ENCODE data around the gene FIBIN.

Gene FIBIN

GRCh38 chr11:27025957-27026733 is 32.2 kb downstream of the FIBIN start:
- H3K9me3 Mint-ChIP-seq = peaks cover 1% of the 10 kb centered on the region
- H3K4me3 Mint-ChIP-seq = no peak overlapping the region
- no peaks in the 10 kb centered on the region for H3K4me1 Mint-ChIP-seq
- CTCF ChIA-PET = no interaction called here
- no peaks in the 10 kb centered on the region for H3K27me3 Mint-ChIP-seq
- no peaks in the 10 kb centered on the region for H3K36me3 Mint-ChIP-seq
- no peak for DNase-seq
- no peak overlapping the region for H3K27ac Mint-ChIP-seq

- Mint-ChIP-seq H3K9me3 (peaks cover 12% of the 10 kb centered on the region), H3K36me3 (no peaks in the 10 kb centered on the region), H3K4me1 (no peaks in the 10 kb centered on the region), H3K27ac (no peak overlapping the region), H3K27me3 (no peaks in the 10 kb centered on the region), H3K4me3 (no peak overlapping the region)
- no peak for DNase-seq
- CTCF ChIA-PET = no interaction called here
Measured at GRCh38 chr11:27028561-27028965, 34.7 kb downstream of the FIBIN start.

- Mint-ChIP-seq H3K27ac (no peak overlapping the region), H3K4me1 (no peaks in the 10 kb centered on the region), H3K4me3 (no peak overlapping the region), H3K9me3 (peaks cover 22% of the 10 kb centered on the region), H3K27me3 (no peaks in the 10 kb centered on the region), H3K36me3 (no peaks in the 10 kb centered on the region)
- CTCF ChIA-PET = no interaction called here
- DNase-seq = no peak
Measured at GRCh38 chr11:27029966-27030365, 36.1 kb downstream of the FIBIN start.

- H3K27me3 Mint-ChIP-seq = no peaks in the 10 kb centered on the region
Measured at GRCh38 chr11:27031754-27032153, 37.8 kb downstream of the FIBIN start.

GRCh38 chr11:27039873-27040272 is 46.0 kb downstream of the FIBIN start:
- Mint-ChIP-seq H3K4me1 (no peaks in the 10 kb centered on the region), H3K27ac (no peak overlapping the region), H3K27me3 (no peaks in the 10 kb centered on the region), H3K4me3 (no peak overlapping the region), H3K36me3 (no peaks in the 10 kb centered on the region), H3K9me3 (peaks cover 22% of the 10 kb centered on the region)
- no peak for DNase-seq
- CTCF ChIA-PET = no interaction called here

More at GRCh38 chr11:27031754-27032153, 37.8 kb downstream of the FIBIN start:
- Mint-ChIP-seq H3K9me3 (peaks cover 24% of the 10 kb centered on the region), H3K4me3 (no peak overlapping the region), H3K27ac (no peak overlapping the region), H3K4me1 (no peaks in the 10 kb centered on the region), H3K36me3 (no peaks in the 10 kb centered on the region)
- no peak for DNase-seq
- CTCF ChIA-PET = no interaction called here

- Mint-ChIP-seq H3K9me3 (peaks cover 23% of the 10 kb centered on the region), H3K27ac (no peak within 1 kb of the TSS), H3K4me1 (no peaks in the 10 kb centered on the region), H3K36me3 (no peaks in the 10 kb centered on the region), H3K27me3 (no peaks in the 10 kb centered on the region), H3K4me3 (no peak within 1 kb of the TSS)
- no peak for DNase-seq
- CTCF ChIA-PET = no interaction called here
Measured at GRCh38 chr11:27040302-27041115, 46.6 kb downstream of the FIBIN start, which contains the start of gene BBOX1. Gene BBOX1 (plus strand): TSS chr11:27040815. CDS start chr11:27055431, 14,616 bp downstream.

- H3K9me3 Mint-ChIP-seq = peaks cover 21% of the 10 kb centered on the region
- no peak overlapping the region for H3K4me3 Mint-ChIP-seq
- no peaks in the 10 kb centered on the region for H3K4me1 Mint-ChIP-seq
- CTCF ChIA-PET = no interaction called here
- H3K27me3 Mint-ChIP-seq = no peaks in the 10 kb centered on the region
- no peak overlapping the region for H3K27ac Mint-ChIP-seq
- H3K36me3 Mint-ChIP-seq = no peaks in the 10 kb centered on the region
- no peak for DNase-seq
Measured at GRCh38 chr11:27041141-27041899, 47.4 kb downstream of the FIBIN start.

Measured in activated naive CD4-positive, alpha-beta T cell treated with anti-CD3 and anti-CD28 coated beads, Interleukin-2, amount 10 ng/mL, durations not matched to agents 7 days and 5 days (primary cell).